ENCODE measurements around the gene EYA2. TPM values are rescaled to one million over a fixed set of nuclear protein-coding genes. Genes with fewer than 3 reads are reported as not detected.

EYA2 gene
- total RNA-seq, 1 experiment from 2014 or later: not detected

- TF ChIP-seq CTCF (conservative IDR thresholded peaks at IDR 0.05; ENCODE audit: low read depth, low read length) (no peak), EZH2 (IDR thresholded peaks at IDR 0.05; ENCODE audit: borderline replicate concordance, low read depth, low read length, poor library complexity, severe bottlenecking) (no peak)
- Histone ChIP-seq H3K36me3 (ENCODE audit: insufficient read depth, low read length, poor library complexity, severe bottlenecking) (no peaks in the 10 kb centered on the region), H3K4me1 (ENCODE audit: insufficient read depth, low read length, poor library complexity, severe bottlenecking) (no peaks in the 10 kb centered on the region), H3K27me3 (replicated peaks; ENCODE audit: insufficient read depth, low read depth, low read length, poor library complexity) (peaks cover 64% of the 10 kb centered on the region), H3K4me3 (ENCODE audit: low read depth, low read length, poor library complexity, severe bottlenecking) (no peak overlapping the region), H3K9me3 (ENCODE audit: low read depth, low read length, poor library complexity, severe bottlenecking) (peaks cover 4% of the 10 kb centered on the region), H3K27ac (ENCODE audit: low read depth, low read length, poor library complexity, severe bottlenecking) (no peak overlapping the region)
- intact Hi-C loops (cut with micrococcal nuclease; ENCODE audit: unreplicated experiment): no loop called here
- POLR2A ChIA-PET (ENCODE audit: low non-redundant PET): no interaction called here
- BruUV-seq (replicated peaks): no TSS peak
- CTCF ChIA-PET: no interaction called here
- no peak for DNase-seq (ENCODE audit: low spot score)
Measured at GRCh38 chr20:46890682-46891081, 4.0 kb upstream of the EYA2 start.

GRCh38 chr20:46893051-46893450 lies 1.6 kb upstream of the EYA2 start:
- intact Hi-C loops (cut with micrococcal nuclease; ENCODE audit: unreplicated experiment): no loop called here
- TF ChIP-seq EZH2 (IDR thresholded peaks at IDR 0.05; ENCODE audit: borderline replicate concordance, low read depth, low read length, poor library complexity, severe bottlenecking) (no peak), CTCF (conservative IDR thresholded peaks at IDR 0.05; ENCODE audit: low read depth, low read length) (no peak)
- Histone ChIP-seq H3K27me3 (replicated peaks; ENCODE audit: insufficient read depth, low read depth, low read length, poor library complexity) (peaks cover 67% of the 10 kb centered on the region), H3K27ac (ENCODE audit: low read depth, low read length, poor library complexity, severe bottlenecking) (no peak overlapping the region), H3K4me1 (ENCODE audit: insufficient read depth, low read length, poor library complexity, severe bottlenecking) (no peaks in the 10 kb centered on the region), H3K4me3 (ENCODE audit: low read depth, low read length, poor library complexity, severe bottlenecking) (no peak overlapping the region), H3K9me3 (ENCODE audit: low read depth, low read length, poor library complexity, severe bottlenecking) (peaks cover 4% of the 10 kb centered on the region), H3K36me3 (ENCODE audit: insufficient read depth, low read length, poor library complexity, severe bottlenecking) (no peaks in the 10 kb centered on the region)
- ChIA-PET CTCF (no interaction called here), POLR2A (ENCODE audit: low non-redundant PET) (no interaction called here)
- BruUV-seq (replicated peaks): no TSS peak
- DNase-seq (ENCODE audit: low spot score): no peak

GRCh38 chr20:46893877-46894578 lies 615 bp upstream of the EYA2 start:
- Histone ChIP-seq H3K27me3 (replicated peaks; ENCODE audit: insufficient read depth, low read depth, low read length, poor library complexity) (peaks cover 70% of the 10 kb centered on the region), H3K9me3 (ENCODE audit: low read depth, low read length, poor library complexity, severe bottlenecking) (peaks cover 4% of the 10 kb centered on the region), H3K4me3 (ENCODE audit: low read depth, low read length, poor library complexity, severe bottlenecking) (no peak overlapping the region), H3K36me3 (ENCODE audit: insufficient read depth, low read length, poor library complexity, severe bottlenecking) (no peaks in the 10 kb centered on the region), H3K27ac (ENCODE audit: low read depth, low read length, poor library complexity, severe bottlenecking) (no peak overlapping the region), H3K4me1 (ENCODE audit: insufficient read depth, low read length, poor library complexity, severe bottlenecking) (no peaks in the 10 kb centered on the region)
- POLR2A ChIA-PET (ENCODE audit: low non-redundant PET): no interaction called here
- BruUV-seq (replicated peaks): no TSS peak
- DNase-seq (ENCODE audit: low spot score): no peak
- TF ChIP-seq CTCF (conservative IDR thresholded peaks at IDR 0.05; ENCODE audit: low read depth, low read length) (no peak), EZH2 (IDR thresholded peaks at IDR 0.05; ENCODE audit: borderline replicate concordance, low read depth, low read length, poor library complexity, severe bottlenecking) (peak; percentile 76)
- intact Hi-C loops (cut with micrococcal nuclease; ENCODE audit: unreplicated experiment): no loop called here
- CTCF ChIA-PET: no interaction called here

Measured in A673 (cell line).